ENCODE data around the gene TGFBR3.
"Not testable (repeated sequence)": the region's sequence is repeated elsewhere in the genome, so short reads cannot be mapped to it uniquely, and the experiment has no call there.

Gene TGFBR3

GRCh38 chr1:91883470-91883869, 2.5 kb downstream of the TGFBR3 start:
- DNase-seq: no peak

- DNase-seq: no peak
Observed at GRCh38 chr1:91881280-91881679, 4.7 kb downstream of the TGFBR3 start.

GRCh38 chr1:91879733-91880132, 6.2 kb downstream of the TGFBR3 start:
- no peak for DNase-seq

- no peak for DNase-seq
Observed at GRCh38 chr1:91877574-91878208, 8.3 kb downstream of the TGFBR3 start.

GRCh38 chr1:91876781-91877573, 9.0 kb downstream of the TGFBR3 start:
- no peak for DNase-seq

- no peak for DNase-seq
Observed at GRCh38 chr1:91876040-91876470, 9.9 kb downstream of the TGFBR3 start.

GRCh38 chr1:91874167-91874566, 11.8 kb downstream of the TGFBR3 start:
- DNase-seq: no peak

- no peak for DNase-seq
Observed at GRCh38 chr1:91872559-91873081, 13.3 kb downstream of the TGFBR3 start.

GRCh38 chr1:91872000-91872399, 14.0 kb downstream of the TGFBR3 start:
- no peak for DNase-seq

- no peak for DNase-seq
Observed at GRCh38 chr1:91870322-91870721, 15.6 kb downstream of the TGFBR3 start.

GRCh38 chr1:91866425-91866824, 19.5 kb downstream of the TGFBR3 start:
- no peak for DNase-seq

- DNase-seq: no peak
Observed at GRCh38 chr1:91864017-91864700, 21.8 kb downstream of the TGFBR3 start.

- DNase-seq: no peak
Observed at GRCh38 chr1:91863498-91863897, 22.5 kb downstream of the TGFBR3 start.

- no peak for DNase-seq
Observed at GRCh38 chr1:91862120-91862519, 23.8 kb downstream of the TGFBR3 start.

- DNase-seq: no peak
Observed at GRCh38 chr1:91857557-91858239, 28.3 kb downstream of the TGFBR3 start.

- no peak for DNase-seq
Observed at GRCh38 chr1:91856996-91857395, 29.0 kb downstream of the TGFBR3 start.

GRCh38 chr1:91854852-91855534, 31.0 kb downstream of the TGFBR3 start:
- DNase-seq: no peak

GRCh38 chr1:91853397-91853796, 32.6 kb downstream of the TGFBR3 start:
- no peak for DNase-seq

GRCh38 chr1:91852011-91852410, 33.9 kb downstream of the TGFBR3 start:
- DNase-seq: not testable (repeated sequence)

- peak; percentile 92 for DNase-seq
Observed at GRCh38 chr1:91851130-91852010, 34.6 kb downstream of the TGFBR3 start.

- DNase-seq: no peak
Observed at GRCh38 chr1:91850708-91851107, 35.2 kb downstream of the TGFBR3 start.
